ENCODE results near the gene KCMF1.

KCMF1 gene

DNA sequence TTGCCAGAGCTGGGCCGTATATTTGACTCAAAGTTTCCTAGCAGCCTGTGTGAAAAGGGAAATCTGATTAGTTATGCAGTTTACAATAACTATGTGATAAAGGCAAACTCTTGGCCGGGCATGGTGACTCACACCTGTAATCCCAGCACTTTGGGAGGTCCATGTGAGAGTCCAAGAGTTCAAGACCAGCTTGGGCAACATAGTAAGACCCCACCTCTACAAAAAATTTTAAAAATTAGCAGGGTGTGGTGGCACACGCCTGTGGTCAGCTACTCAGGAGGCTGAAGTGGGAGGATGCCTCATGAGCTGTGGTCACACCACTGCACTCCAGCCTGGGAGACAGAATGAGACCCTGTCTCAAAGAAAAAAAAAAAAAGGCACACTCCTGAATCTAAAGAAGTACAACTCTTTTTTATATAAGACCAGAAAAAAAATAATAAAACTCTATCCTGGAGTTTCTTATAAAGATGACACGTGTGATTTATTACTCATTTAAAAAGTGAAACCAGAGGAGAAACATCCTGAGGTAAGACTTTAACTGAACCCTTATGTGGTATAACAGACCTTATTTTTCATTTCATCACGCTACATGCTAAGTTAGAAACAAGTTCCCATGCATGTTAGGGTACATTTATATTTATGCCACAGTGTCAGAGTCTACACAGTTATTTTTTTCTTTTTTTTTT lies 32.6 kb upstream of the KCMF1 start:
- TF ChIP-seq, protein P1, sequence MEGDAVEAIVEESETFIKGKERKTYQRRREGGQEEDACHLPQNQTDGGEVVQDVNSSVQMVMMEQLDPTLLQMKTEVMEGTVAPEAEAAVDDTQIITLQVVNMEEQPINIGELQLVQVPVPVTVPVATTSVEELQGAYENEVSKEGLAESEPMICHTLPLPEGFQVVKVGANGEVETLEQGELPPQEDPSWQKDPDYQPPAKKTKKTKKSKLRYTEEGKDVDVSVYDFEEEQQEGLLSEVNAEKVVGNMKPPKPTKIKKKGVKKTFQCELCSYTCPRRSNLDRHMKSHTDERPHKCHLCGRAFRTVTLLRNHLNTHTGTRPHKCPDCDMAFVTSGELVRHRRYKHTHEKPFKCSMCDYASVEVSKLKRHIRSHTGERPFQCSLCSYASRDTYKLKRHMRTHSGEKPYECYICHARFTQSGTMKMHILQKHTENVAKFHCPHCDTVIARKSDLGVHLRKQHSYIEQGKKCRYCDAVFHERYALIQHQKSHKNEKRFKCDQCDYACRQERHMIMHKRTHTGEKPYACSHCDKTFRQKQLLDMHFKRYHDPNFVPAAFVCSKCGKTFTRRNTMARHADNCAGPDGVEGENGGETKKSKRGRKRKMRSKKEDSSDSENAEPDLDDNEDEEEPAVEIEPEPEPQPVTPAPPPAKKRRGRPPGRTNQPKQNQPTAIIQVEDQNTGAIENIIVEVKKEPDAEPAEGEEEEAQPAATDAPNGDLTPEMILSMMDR (IDR thresholded peaks at IDR 0.05), result no peak

- TF ChIP-seq, protein P1 (IDR thresholded peaks at IDR 0.05), result no peak
Measured at GRCh38 chr2:84939426-84940087, 31.4 kb upstream of the KCMF1 start.

- TF ChIP-seq, protein P1 (IDR thresholded peaks at IDR 0.05), result no peak
Measured at GRCh38 chr2:84940088-84940470, 30.9 kb upstream of the KCMF1 start.

- TF ChIP-seq, protein P1 (IDR thresholded peaks at IDR 0.05), result no peak
Measured at GRCh38 chr2:84940831-84941412, 30.0 kb upstream of the KCMF1 start.

GRCh38 chr2:84942166-84942565 lies 28.8 kb upstream of the KCMF1 start:
- TF ChIP-seq, protein P1 (IDR thresholded peaks at IDR 0.05), result no peak

- TF ChIP-seq, protein P1 (IDR thresholded peaks at IDR 0.05), result no peak
Measured at GRCh38 chr2:84942964-84943421, 28.0 kb upstream of the KCMF1 start.

DNA sequence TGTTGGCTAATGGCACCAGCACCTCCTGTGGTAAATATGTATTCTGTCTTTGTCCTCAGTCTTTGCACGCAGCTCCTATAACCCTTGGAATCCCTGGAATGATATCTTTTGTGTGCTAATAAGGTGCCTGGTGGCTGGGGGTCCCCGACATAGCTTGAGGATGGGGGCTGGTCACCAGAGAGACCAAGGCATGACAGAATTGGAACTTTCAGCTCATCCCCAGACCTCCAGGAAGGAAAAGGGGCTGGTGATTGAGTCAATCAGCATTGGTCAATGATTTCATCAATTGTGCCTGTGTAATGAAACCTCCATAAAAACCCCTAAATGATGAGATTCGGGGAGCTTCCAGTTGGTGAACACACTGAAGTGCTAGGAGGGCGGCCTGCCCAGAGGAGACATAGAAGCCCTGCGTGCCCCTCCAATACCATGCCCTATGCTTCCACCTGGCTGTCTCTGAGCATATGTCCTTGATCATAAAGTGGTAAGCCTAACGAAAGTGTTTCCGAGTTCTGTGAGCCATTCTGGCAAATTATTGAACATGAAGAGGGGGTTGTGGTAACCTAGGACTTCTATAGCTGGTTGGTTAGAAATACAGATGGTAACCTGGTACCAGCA lies 26.6 kb upstream of the KCMF1 start:
- TF ChIP-seq, protein P1 (IDR thresholded peaks at IDR 0.05), result no peak

All from LNCAP (cell line).